ENCODE data around the gene NECAB2. TPM values are rescaled to one million over a fixed set of nuclear protein-coding genes. Genes with fewer than 3 reads are reported as not detected.

The NECAB2 gene
- total RNA-seq, 1 donor = 0.72 TPM

DNA sequence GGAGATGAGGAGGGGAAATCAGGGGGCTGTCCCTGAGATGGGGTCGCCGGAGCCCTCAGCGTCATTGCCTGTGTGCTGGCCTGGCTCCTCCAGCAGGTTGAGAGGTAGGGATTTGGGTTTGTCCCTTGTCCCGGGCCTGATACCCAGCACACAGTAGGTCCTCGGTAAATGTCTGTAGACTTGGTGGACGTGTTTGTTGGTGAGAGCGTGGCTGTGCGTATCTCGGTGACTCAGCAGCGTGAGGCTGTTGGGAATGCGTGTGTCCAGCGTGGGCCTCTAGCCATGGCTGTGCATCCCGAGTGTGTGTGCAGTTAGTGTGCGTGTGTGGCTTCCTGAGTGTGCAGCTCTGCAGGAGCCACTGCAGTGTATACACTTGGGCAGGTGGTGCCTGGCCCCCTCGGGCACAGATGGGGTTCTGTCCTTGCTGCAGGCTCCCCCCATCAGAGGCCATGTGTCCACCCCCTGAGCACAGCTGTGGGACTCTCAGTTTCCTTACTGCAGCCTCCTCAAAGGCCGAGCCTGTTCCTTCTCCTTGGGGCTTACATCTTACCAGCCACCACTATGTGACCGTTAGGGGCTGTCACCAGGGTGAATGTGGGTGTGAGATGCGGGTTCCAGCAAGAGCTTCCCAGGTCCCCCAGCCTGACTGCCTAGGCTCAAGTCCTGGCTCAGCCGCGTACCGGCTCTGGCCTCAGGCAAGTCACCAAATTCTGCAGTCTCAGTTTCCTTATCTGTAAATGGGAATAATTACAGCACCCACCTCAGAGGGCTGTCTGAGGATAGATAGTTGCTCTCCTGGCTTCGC, 5.7 kb downstream of the NECAB2 start:
- H3K4me3 ChIP-seq (ENCODE audit: insufficient read depth, low read length) = no peak overlapping the region
- H3K9me3 ChIP-seq (ENCODE audit: low read depth, low read length) = no peaks in the 10 kb centered on the region
- no peaks in the 10 kb centered on the region for H3K4me1 ChIP-seq (ENCODE audit: insufficient read depth, low read length)
- H3K4me2 ChIP-seq (ENCODE audit: insufficient read depth, low read length) = no peak overlapping the region
- no peak overlapping the region for H2AFZ ChIP-seq (ENCODE audit: low read length)
- no peak overlapping the region for H3K27ac ChIP-seq (ENCODE audit: low read depth, low read length)
- H3K27me3 ChIP-seq (ENCODE audit: insufficient read depth, low read length) = peaks cover 9% of the 10 kb centered on the region
- no peaks in the 10 kb centered on the region for H3K79me2 ChIP-seq (ENCODE audit: insufficient read depth, low read length)
- DNase-seq (ENCODE audit: insufficient read length, low spot score, missing footprints) = peak; percentile 77
- no peaks in the 10 kb centered on the region for H3K36me3 ChIP-seq (ENCODE audit: insufficient read depth, low read length)
- no peaks in the 10 kb centered on the region for H4K20me1 ChIP-seq (ENCODE audit: insufficient read depth, low read length)
- TF ChIP-seq CTCF (IDR thresholded peaks at IDR 0.05; ENCODE audit: extremely low read depth, low read depth, low read length) = no peak

- Histone ChIP-seq H2AFZ (ENCODE audit: low read length) (no peak overlapping the region), H3K4me2 (ENCODE audit: insufficient read depth, low read length) (no peak overlapping the region), H3K4me3 (ENCODE audit: insufficient read depth, low read length) (no peak overlapping the region), H3K36me3 (ENCODE audit: insufficient read depth, low read length) (no peaks in the 10 kb centered on the region), H3K27ac (ENCODE audit: low read depth, low read length) (no peak overlapping the region), H3K27me3 (ENCODE audit: insufficient read depth, low read length) (peaks cover 3% of the 10 kb centered on the region), H3K9me3 (ENCODE audit: low read depth, low read length) (no peaks in the 10 kb centered on the region), H4K20me1 (ENCODE audit: insufficient read depth, low read length) (no peaks in the 10 kb centered on the region), H3K4me1 (ENCODE audit: insufficient read depth, low read length) (no peaks in the 10 kb centered on the region), H3K79me2 (ENCODE audit: insufficient read depth, low read length) (no peaks in the 10 kb centered on the region)
- peak; percentile 65 for DNase-seq (ENCODE audit: insufficient read length, low spot score, missing footprints)
- no peak for TF ChIP-seq CTCF (IDR thresholded peaks at IDR 0.05; ENCODE audit: extremely low read depth, low read depth, low read length)
These were observed 6.4 kb downstream of the NECAB2 start for GRCh38 chr16:83974475-83974874.

- peaks cover 3% of the 10 kb centered on the region for H3K27me3 ChIP-seq (ENCODE audit: insufficient read depth, low read length)
- no peak overlapping the region for H3K4me2 ChIP-seq (ENCODE audit: insufficient read depth, low read length)
- no peak for DNase-seq (ENCODE audit: insufficient read length, low spot score, missing footprints)
- H4K20me1 ChIP-seq (ENCODE audit: insufficient read depth, low read length) = no peaks in the 10 kb centered on the region
- H3K4me1 ChIP-seq (ENCODE audit: insufficient read depth, low read length) = no peaks in the 10 kb centered on the region
- no peaks in the 10 kb centered on the region for H3K9me3 ChIP-seq (ENCODE audit: low read depth, low read length)
- H3K79me2 ChIP-seq (ENCODE audit: insufficient read depth, low read length) = no peaks in the 10 kb centered on the region
- H3K4me3 ChIP-seq (ENCODE audit: insufficient read depth, low read length) = no peak overlapping the region
- no peak overlapping the region for H2AFZ ChIP-seq (ENCODE audit: low read length)
- TF ChIP-seq CTCF (IDR thresholded peaks at IDR 0.05; ENCODE audit: extremely low read depth, low read depth, low read length) = no peak
- no peaks in the 10 kb centered on the region for H3K36me3 ChIP-seq (ENCODE audit: insufficient read depth, low read length)
- H3K27ac ChIP-seq (ENCODE audit: low read depth, low read length) = no peak overlapping the region
These were observed 7.7 kb downstream of the NECAB2 start for GRCh38 chr16:83975590-83976260.

Measured in osteoblast (primary cell).